Chondrocyte (in vitro differentiated cells): Measurements from ENCODE around the gene CYP27B1. TPM values are rescaled to one million over a fixed set of nuclear protein-coding genes. Genes with fewer than 3 reads are reported as not detected.
"Not testable (repeated sequence)": the region's sequence is repeated elsewhere in the genome, so short reads cannot be mapped to it uniquely, and the experiment has no call there.

Experiments used
- DNase-seq: peaks from one replicate; pipeline ENCODE4 v3.0.0; 2021; ENCODE audit warnings: mixed read lengths, low spot score
- H3K27ac Mint-ChIP-seq: one replicate; pipeline ENCODE4 v1.8.0; 2021; ENCODE audit warnings: mild to moderate bottlenecking, moderate library complexity, mixed read lengths; ENCODE audit not compliant: unreplicated experiment
- H3K27me3 Mint-ChIP-seq: 2 replicates; pipeline ENCODE4 v1.8.0; 2021; ENCODE audit warnings: low read depth, mixed read lengths
- H3K36me3 Mint-ChIP-seq: 2 replicates; pipeline ENCODE4 v1.8.0; 2021; ENCODE audit warnings: low read depth, mixed read lengths
- H3K4me1 Mint-ChIP-seq: 2 replicates; pipeline ENCODE4 v1.8.0; 2021; ENCODE audit warnings: low read depth, mild to moderate bottlenecking, mixed read lengths
- H3K4me3 Mint-ChIP-seq: one replicate; pipeline ENCODE4 v1.8.0; 2021; ENCODE audit warnings: mild to moderate bottlenecking, moderate library complexity, mixed read lengths; ENCODE audit not compliant: unreplicated experiment
- H3K9me3 Mint-ChIP-seq: 2 replicates; pipeline ENCODE4 v1.8.0; 2021; ENCODE audit warnings: low read depth, mixed read lengths
- CTCF ChIP-seq: fragments of 200-600 bp; sonication (generic); IDR thresholded peaks from 2 replicates; pipeline ENCODE4 v1.5.0; 2021; ENCODE audit warnings: antibody characterized with exemption, mild to moderate bottlenecking, moderate library complexity
- microRNA-seq: library from miRNA; unstranded; fragments of <30 nt; microRNA quantifications from one replicate; pipeline ENCODE4 v1.2.0, GENCODE V29; 2020; ENCODE audit warnings: borderline number of aligned reads
- total RNA-seq: library from RNA; stranded (reverse); gene quantifications from 3 replicates; pipeline ENCODE4 v1.2.1, GENCODE V29; 2021

The CYP27B1 gene
- total RNA-seq, 1 donor from 2014 or later = 3.2 TPM

DNA sequence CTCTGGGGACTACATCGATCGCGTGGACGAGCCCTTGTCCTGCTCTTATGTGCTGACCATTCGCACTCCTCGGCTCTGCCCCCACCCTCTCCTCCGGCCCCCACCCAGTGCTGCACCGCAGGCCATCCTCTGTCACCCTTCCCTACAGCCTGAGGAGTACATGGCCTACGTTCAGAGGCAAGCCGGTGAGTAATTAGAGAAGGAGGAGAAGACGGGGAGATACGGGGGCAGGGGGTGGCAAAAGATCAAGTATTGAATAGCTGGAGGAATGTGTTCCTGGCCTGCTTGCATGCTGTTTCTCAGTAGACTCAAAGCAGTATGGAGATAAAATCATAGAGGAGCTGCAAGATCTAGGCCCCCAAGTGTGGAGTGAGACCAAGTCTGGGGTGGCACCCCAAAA lies 51.1 kb downstream of the CYP27B1 start:
- peaks cover 4% of the 10 kb centered on the region for H3K9me3 Mint-ChIP-seq
- no peak for DNase-seq
- H3K4me3 Mint-ChIP-seq = no peak overlapping the region
- H3K27ac Mint-ChIP-seq = no peak overlapping the region
- no peaks in the 10 kb centered on the region for H3K27me3 Mint-ChIP-seq
- no peaks in the 10 kb centered on the region for H3K4me1 Mint-ChIP-seq
- no peak for TF ChIP-seq CTCF
- H3K36me3 Mint-ChIP-seq = peaks cover 34% of the 10 kb centered on the region

GRCh38 chr12:57715036-57715748 lies 51.7 kb downstream of the CYP27B1 start:
- H3K27me3 Mint-ChIP-seq, H3K9me3 Mint-ChIP-seq, H3K27ac Mint-ChIP-seq, DNase-seq, H3K4me1 Mint-ChIP-seq, H3K4me3 Mint-ChIP-seq: not testable (repeated sequence)
- peaks cover 31% of the 10 kb centered on the region for H3K36me3 Mint-ChIP-seq

DNA sequence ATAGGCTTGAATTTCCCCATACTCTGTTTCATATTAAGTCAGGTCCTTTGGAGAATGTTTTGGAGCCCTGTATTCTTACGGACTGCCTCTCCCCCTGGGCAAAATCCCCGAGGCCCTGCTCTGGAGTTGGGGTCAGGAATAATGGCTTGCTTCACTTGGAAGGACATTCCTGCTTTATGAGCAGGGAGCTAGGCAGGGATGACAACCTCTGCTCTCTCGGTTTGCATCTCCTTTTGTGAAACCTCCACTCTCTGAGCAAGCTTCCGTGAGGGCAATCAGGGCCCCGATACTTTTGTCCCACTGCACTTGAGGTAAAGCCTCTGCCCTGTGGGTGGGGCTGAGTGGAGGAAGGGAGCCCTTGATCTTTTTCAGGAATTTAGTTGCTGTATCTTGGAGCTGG lies 53.7 kb downstream of the CYP27B1 start:
- Mint-ChIP-seq H3K27ac (no peak overlapping the region), H3K27me3 (no peaks in the 10 kb centered on the region), H3K4me1 (no peaks in the 10 kb centered on the region), H3K4me3 (no peak overlapping the region), H3K9me3 (peaks cover 4% of the 10 kb centered on the region), H3K36me3 (peaks cover 21% of the 10 kb centered on the region)
- TF ChIP-seq CTCF = no peak
- no peak for DNase-seq

DNA sequence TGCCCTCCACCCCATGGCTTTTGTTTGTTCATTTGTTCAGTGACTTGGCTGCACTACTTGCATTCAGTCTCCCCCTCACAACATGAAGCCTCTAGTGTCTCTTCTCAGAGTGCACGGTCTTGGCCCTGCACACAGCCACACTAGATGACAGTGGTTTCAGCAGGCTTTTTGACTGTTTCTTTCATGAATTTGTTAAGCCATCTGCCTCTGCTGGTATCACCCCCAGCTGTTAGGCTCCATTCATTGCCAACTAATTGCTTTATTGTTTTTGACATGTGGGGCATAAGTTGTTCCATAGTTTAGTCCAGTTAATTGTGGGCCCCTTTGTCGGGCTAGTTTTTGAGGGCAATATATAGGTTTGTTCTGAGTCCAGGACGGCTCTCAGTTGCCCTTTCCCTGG lies 54.2 kb downstream of the CYP27B1 start:
- no peaks in the 10 kb centered on the region for H3K27me3 Mint-ChIP-seq
- peaks cover 17% of the 10 kb centered on the region for H3K36me3 Mint-ChIP-seq
- H3K27ac Mint-ChIP-seq = no peak overlapping the region
- H3K4me1 Mint-ChIP-seq = no peaks in the 10 kb centered on the region
- TF ChIP-seq CTCF = no peak
- peaks cover 4% of the 10 kb centered on the region for H3K9me3 Mint-ChIP-seq
- no peak for DNase-seq
- H3K4me3 Mint-ChIP-seq = no peak overlapping the region

Small RNA genes lying within 50 kb of the gene (microRNA-seq; reads per million reads assigned to microRNA genes)
- not detected for gene MIR6759

Other genes starting within 250 kb of the CYP27B1 start
- 9.6 to 79.1 TPM (median 79.0 TPM) in 3 replicates for gene DDIT3, start 246.6 kb downstream of the CYP27B1 start, total RNA-seq
- 66.9 to 86.5 TPM (median 78.4 TPM) in 3 replicates for gene MBD6, start 244.3 kb downstream of the CYP27B1 start, total RNA-seq
- 104 to 117 TPM (median 112 TPM) in 3 replicates for gene DCTN2, start 219.9 kb downstream of the CYP27B1 start, total RNA-seq
- 2.6 to 5.1 TPM (median 3.5 TPM) in 3 replicates for gene KIF5A, start 217.0 kb downstream of the CYP27B1 start, total RNA-seq
- 27.9 to 33.1 TPM (median 30.5 TPM) in 3 replicates for gene PIP4K2C, start 175.9 kb downstream of the CYP27B1 start, total RNA-seq
- gene DTX3, start 162.3 kb downstream of the CYP27B1 start, total RNA-seq = 29.8 to 30.3 TPM (median 30.1 TPM) in 3 replicates
- gene ARHGEF25, start 155.6 kb downstream of the CYP27B1 start, total RNA-seq = 29.0 to 30.6 TPM (median 29.5 TPM) in 3 replicates
- gene B4GALNT1, start 133.9 kb downstream of the CYP27B1 start, total RNA-seq = 20.8 to 21.8 TPM (median 21.4 TPM) in 3 replicates
- 284 to 337 TPM (median 290 TPM) in 3 replicates for gene OS9, start 72.9 kb downstream of the CYP27B1 start, total RNA-seq
- gene AGAP2, start 28.3 kb downstream of the CYP27B1 start, total RNA-seq = 1.9 to 3.1 TPM (median 1.9 TPM) in 3 replicates
- gene TSPAN31, start 22.0 kb downstream of the CYP27B1 start, total RNA-seq = 21.2 to 29.3 TPM (median 21.5 TPM) in 3 replicates
- gene CDK4, start 14.8 kb downstream of the CYP27B1 start, total RNA-seq = 136 to 140 TPM (median 139 TPM) in 3 replicates
- gene MARCHF9, start 12.0 kb downstream of the CYP27B1 start, total RNA-seq = 17.3 to 22.1 TPM (median 21.8 TPM) in 3 replicates
- gene METTL1, start 5.0 kb upstream of the CYP27B1 start, total RNA-seq = 25.2 to 33.6 TPM (median 26.8 TPM) in 3 replicates
- 13.0 to 14.8 TPM (median 13.6 TPM) in 3 replicates for gene EEF1AKMT3, start 5.5 kb upstream of the CYP27B1 start, total RNA-seq
- 17.8 to 21.3 TPM (median 19.9 TPM) in 3 replicates for gene TSFM, start 15.7 kb upstream of the CYP27B1 start, total RNA-seq
- gene AVIL, start 51.7 kb upstream of the CYP27B1 start, total RNA-seq = 4.8 to 6.0 TPM (median 5.6 TPM) in 3 replicates
- gene CTDSP2, start 79.7 kb upstream of the CYP27B1 start, total RNA-seq = 113 to 124 TPM (median 123 TPM) in 3 replicates
- gene ATP23, start 174.5 kb upstream of the CYP27B1 start, total RNA-seq = 2.3 to 5.3 TPM (median 3.6 TPM) in 3 replicates